K562 (cell line): Measurements from ENCODE around the gene ARHGEF18. TPM values are rescaled to one million over a fixed set of nuclear protein-coding genes. Genes with fewer than 3 reads are reported as not detected.

Source experiments
- MED1 ChIP-seq: sonication (generic); formaldehyde crosslinking; IDR thresholded peaks from 2 replicates; pipeline ENCODE4 v1.8.1; 2023; ENCODE audit warnings: missing genetic modification reagents, borderline replicate concordance
- RAD21 ChIP-seq, 2 experiments: fragments of 250-450 bp in 1 of 2; fragments of 450-650 bp in 1 of 2; sonication (Bioruptor Pico) in 1 of 2; formaldehyde crosslinking in 1 of 2; IDR thresholded peaks in 1 of 2; conservative IDR thresholded peaks in 1 of 2; 2 replicates each; pipeline versions ENCODE4 v1.4.0 to v1.8.0; 2020 to 2022; ENCODE audit warnings: mild to moderate bottlenecking in 2 of 2, moderate library complexity in 1 of 2
- REST ChIP-seq, 2 experiments: fragments of 450-650 bp; formaldehyde crosslinking in 1 of 2; IDR thresholded peaks; 2 replicates each; pipeline versions ENCODE4 v1.4.0 to v1.6.1; 2014 to 2020; ENCODE audit warnings: mild to moderate bottlenecking in 2 of 2, borderline replicate concordance in 1 of 2, low read depth in 1 of 2
- SMC3 ChIP-seq: conservative IDR thresholded peaks from 2 replicates; pipeline ENCODE4 v1.6.1; 2011; ENCODE audit warnings: low read depth, low read length, improper control_type of control experiment; ENCODE audit not compliant: insufficient read depth
- polyA plus RNA-seq, 8 experiments: library from polyadenylated mRNA; depleted of rRNA in 4 of 8; stranded (reverse) in 5 of 8; unstranded in 3 of 8; fragments of >200 nt; fragmentation: Nextera tagmentation in 2 of 8; fragmentation: Illumina TruSeq in 1 of 8; extraction: Ambion mirVana in 2 of 8; extraction: Trizol in 1 of 8; gene quantifications; 2 replicates each; pipeline versions ENCODE4 v1.2.1 to v1.2.3, GENCODE V29; 2011 to 2014; ENCODE audit warnings: inconsistent platforms in 1 of 8, missing spikeins in 1 of 8
- total RNA-seq, 7 experiments: library from RNA; depleted of rRNA in 6 of 7; stranded (reverse); fragments of >200 nt in 6 of 7; fragmentation: Illumina TruSeq in 2 of 7; extraction: Trizol in 2 of 7; gene quantifications; 2 replicates each; pipeline versions ENCODE4 v1.2.1 to v1.2.3, GENCODE V29; 2011 to 2021; ENCODE audit warnings: low replicate concordance in 1 of 7

The ARHGEF18 gene
- total and polyA plus RNA-seq, 9 of the 15 experiments (the other 6 are each of a cell fraction or from before 2014, with no cell fraction given) = 0.04 to 16.5 (median 4.5) TPM

- TF ChIP-seq REST (IDR thresholded peaks at IDR 0.05; ENCODE audit: borderline replicate concordance) (peak; percentile 36; the same call in 1 of the 2 replicates), REST (CRISPR knock-in tag; IDR thresholded peaks at IDR 0.05; ENCODE audit: low read depth) (no peak), SMC3 (peak; percentile 48; the same call in 1 of the 2 replicates), RAD21 (CRISPR knock-in tag; conservative IDR thresholded peaks at IDR 0.05 in 1 of 2, IDR thresholded peaks at IDR 0.05 in 1 of 2) (peak in 1 of 2 experiments; percentile 60; a peak in 2 of 4 replicates), MED1 (CRISPR knock-in tag) (no peak)
Measured at GRCh38 chr19:7326105-7326877, 22.4 kb upstream of the ARHGEF18 start (continued).
